Activated CD8-positive, alpha-beta T cell treated with anti-CD3 and anti-CD28 coated beads, Interleukin-2, amount 10 ng/mL, durations not matched to agents 7 days and 5 days (primary cell): ENCODE results near the gene GRIP2. TPM values are rescaled to one million over a fixed set of nuclear protein-coding genes. Genes with fewer than 3 reads are reported as not detected.

ENCODE experiments used
- ATAC-seq: fragments of 150-1000 bp; cut with Tn5 transposase; one replicate; pipeline ENCODE4 v1.10.0; 2021; ENCODE audit warnings: moderate library complexity
- CTCF ChIA-PET: fragments of 350-600 bp; sonication (Branson Sonifier 250); formaldehyde crosslinking; loops from one replicate; lab custom pipeline; 2021; ENCODE audit warnings: antibody characterized with exemption; lab: Charles Lee
- POLR2A ChIA-PET: fragments of 350-600 bp; sonication (Branson Sonifier 250); formaldehyde crosslinking; loops from one replicate; lab custom pipeline; 2021; ENCODE audit warnings: antibody characterized with exemption; lab: Charles Lee
- DNase-seq: peaks from one replicate; pipeline ENCODE4 v3.0.0-alpha.2; 2020
- H3K27ac Mint-ChIP-seq: one replicate; pipeline ENCODE4 v1.8.0; 2021; ENCODE audit warnings: mild to moderate bottlenecking, mixed read lengths
- H3K27me3 Mint-ChIP-seq: one replicate; pipeline ENCODE4 v1.8.0; 2021; ENCODE audit warnings: low read depth, mixed read lengths
- H3K36me3 Mint-ChIP-seq: one replicate; pipeline ENCODE4 v1.8.0; 2021; ENCODE audit warnings: low read depth, mixed read lengths
- H3K4me1 Mint-ChIP-seq: one replicate; pipeline ENCODE4 v1.8.0; 2021; ENCODE audit warnings: low read depth, mixed read lengths
- H3K4me3 Mint-ChIP-seq: one replicate; pipeline ENCODE4 v1.8.0; 2021; ENCODE audit warnings: mild to moderate bottlenecking, mixed read lengths
- H3K9me3 Mint-ChIP-seq: one replicate; pipeline ENCODE4 v1.8.0; 2022; ENCODE audit warnings: mixed read lengths; ENCODE audit not compliant: insufficient read depth
- total RNA-seq, 2 experiments: library from RNA; stranded (reverse); gene quantifications; one replicate each; pipeline ENCODE4 v1.2.3, GENCODE V29; 2021

Gene GRIP2
- total RNA-seq, 2 experiments from 2014 or later = not detected

DNA sequence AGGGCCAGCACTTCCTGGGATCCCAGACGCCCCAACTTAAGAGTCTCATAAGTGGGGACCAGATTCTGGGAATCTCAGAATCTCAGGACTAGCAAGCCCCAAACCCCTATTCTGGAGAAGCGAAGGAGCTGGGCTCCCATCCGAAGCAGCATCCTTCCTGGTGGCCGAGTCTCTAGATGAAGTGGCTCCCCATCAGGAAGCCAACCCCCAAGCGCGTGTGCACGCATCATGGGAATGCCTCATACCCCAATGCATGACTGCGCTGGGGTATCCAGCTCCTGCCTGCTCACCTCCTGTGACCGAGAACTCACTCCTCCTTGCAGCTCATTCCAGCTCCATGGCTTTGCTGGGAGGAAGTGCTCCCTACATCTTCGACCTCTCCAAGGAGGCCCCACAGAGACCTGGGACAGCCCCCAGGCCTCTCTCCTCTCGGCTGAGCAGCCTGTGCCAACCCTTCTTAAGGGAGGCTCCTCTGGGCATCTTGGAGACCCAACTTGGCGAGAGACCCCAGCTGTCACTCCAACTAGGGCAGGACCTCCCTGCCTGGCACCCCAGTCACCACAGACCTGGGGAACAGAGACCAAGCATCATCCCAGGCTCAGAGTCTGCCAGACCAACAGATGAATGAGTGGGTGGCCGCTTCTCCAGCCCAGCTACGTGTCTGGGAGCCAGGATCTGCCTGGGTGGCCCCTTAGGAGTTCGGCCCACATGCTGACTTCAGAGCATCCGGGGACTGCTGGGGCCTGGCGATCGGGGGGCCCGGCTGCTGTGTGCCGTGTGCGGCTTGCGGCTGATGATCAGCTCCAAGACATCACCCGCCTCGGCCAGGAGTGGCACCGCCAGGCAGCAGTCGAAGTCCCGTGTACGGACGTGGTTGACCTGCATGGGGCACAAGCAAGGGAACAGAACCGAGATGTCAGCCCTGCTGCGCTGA lies 46.9 kb downstream of the GRIP2 start:
- Mint-ChIP-seq H3K4me1 (no peaks in the 10 kb centered on the region), H3K27me3 (peaks cover 4% of the 10 kb centered on the region), H3K9me3 (no peaks in the 10 kb centered on the region), H3K27ac (no peak overlapping the region), H3K4me3 (no peak overlapping the region), H3K36me3 (peaks cover 4% of the 10 kb centered on the region)
- no peak for DNase-seq
- CTCF ChIA-PET = interaction anchor here (0.9 kb wide), 1 partner anchor 34 kb away, joined by 3 read pairs; no protein-coding TSS in a partner anchor
- ATAC-seq = no peak
- POLR2A ChIA-PET = interaction anchor here (0.6 kb wide), 1 partner anchor 295 kb away, joined by 3 read pairs; no protein-coding TSS in a partner anchor

DNA sequence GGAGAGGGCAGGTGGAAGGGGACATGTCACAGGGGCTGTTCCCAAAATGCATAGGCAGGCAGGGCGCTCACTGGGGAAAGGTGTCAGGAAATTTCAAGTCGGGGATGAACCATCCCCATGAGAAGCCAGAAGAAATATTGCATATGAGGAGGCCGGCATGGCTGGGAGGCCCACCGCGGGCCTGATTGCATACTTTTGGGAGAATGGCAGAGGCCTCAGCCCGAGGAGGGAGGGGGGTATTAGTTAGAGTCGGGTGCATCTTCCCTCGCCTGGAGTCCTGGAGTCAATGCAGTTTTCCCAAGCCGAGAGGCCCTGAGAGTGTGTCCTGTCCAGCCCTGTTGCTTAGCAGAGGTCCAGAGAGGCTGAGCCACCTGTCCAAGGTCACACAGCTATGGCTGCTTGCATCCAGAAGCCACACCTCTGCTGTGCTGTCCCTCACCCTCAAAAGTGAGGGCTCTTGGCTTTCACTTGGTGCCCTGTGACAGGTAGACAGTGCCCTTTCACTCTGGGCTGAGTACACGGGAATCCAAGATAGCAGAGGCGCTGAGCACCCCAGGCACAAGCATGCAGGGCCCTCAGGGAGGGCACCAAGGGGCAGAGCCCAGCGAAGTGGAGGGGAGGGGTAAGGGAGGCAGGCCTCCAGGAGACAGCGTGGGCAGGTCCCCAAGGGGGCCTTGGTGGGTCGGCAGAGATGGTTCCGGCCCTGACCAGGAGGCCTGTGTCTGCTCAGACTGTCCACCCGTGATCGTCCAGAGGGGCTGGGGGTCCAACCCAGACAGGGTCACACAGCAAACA lies 48.5 kb downstream of the GRIP2 start:
- H3K4me1 Mint-ChIP-seq = no peaks in the 10 kb centered on the region
- H3K27me3 Mint-ChIP-seq = no peaks in the 10 kb centered on the region
- no peak overlapping the region for H3K27ac Mint-ChIP-seq
- no peaks in the 10 kb centered on the region for H3K9me3 Mint-ChIP-seq
- H3K36me3 Mint-ChIP-seq = peaks cover 4% of the 10 kb centered on the region
- ChIA-PET POLR2A (no interaction called here), CTCF (no interaction called here)
- no peak overlapping the region for H3K4me3 Mint-ChIP-seq
- ATAC-seq (no peak), DNase-seq (no peak)

DNA sequence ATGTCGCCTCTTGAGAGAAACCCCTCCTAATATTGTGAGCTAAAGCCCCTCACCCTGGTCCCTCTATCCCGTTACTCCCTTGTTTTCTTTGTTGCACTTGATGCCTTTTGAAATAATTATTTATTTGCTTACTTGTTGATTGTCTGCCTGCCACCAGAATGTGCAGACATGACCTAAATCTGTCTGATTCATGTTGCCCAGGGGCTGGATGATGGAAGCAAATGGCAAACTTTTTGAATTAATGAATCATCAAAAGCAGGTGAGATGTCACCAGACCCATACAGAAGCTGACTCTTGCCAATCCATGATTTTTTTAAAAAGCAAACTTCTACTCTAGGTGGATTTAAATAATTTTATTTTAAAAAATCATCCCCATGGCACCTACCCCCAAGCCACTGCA lies 49.3 kb downstream of the GRIP2 start:
- Mint-ChIP-seq H3K9me3 (no peaks in the 10 kb centered on the region), H3K36me3 (peaks cover 4% of the 10 kb centered on the region), H3K4me1 (no peaks in the 10 kb centered on the region), H3K27me3 (no peaks in the 10 kb centered on the region), H3K27ac (peak overlapping the region; percentile 6), H3K4me3 (no peak overlapping the region)
- no peak for DNase-seq
- ATAC-seq = no peak
- ChIA-PET POLR2A (no interaction called here), CTCF (no interaction called here)

- Mint-ChIP-seq H3K9me3 (no peaks in the 10 kb centered on the region), H3K27me3 (no peaks in the 10 kb centered on the region), H3K36me3 (peaks cover 4% of the 10 kb centered on the region), H3K27ac (no peak overlapping the region), H3K4me1 (no peaks in the 10 kb centered on the region), H3K4me3 (no peak overlapping the region)
- CTCF ChIA-PET = no interaction called here
- ATAC-seq (no peak), DNase-seq (no peak)
- POLR2A ChIA-PET = no interaction called here
These were observed 49.9 kb downstream of the GRIP2 start for GRCh38 chr3:14490255-14490654.

DNA sequence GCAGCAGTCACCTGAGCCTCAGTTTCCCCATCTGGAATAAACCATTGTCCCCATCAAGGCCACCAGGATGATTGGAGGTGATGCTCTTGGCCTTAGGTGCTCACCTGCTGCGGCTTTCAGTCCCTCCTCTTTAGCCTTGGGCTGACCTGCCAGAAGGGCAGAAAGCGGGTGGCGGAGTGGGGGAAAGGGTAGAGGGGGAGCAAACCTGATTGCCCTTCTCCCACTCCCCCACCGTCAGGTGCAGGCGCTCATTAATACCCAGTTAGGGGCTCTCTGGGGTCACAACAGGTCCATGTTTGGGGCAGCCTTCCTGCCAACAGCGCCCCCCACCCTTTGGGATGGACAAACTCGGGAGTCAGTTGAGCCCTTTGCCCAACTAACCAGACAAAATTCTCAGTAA lies 50.5 kb downstream of the GRIP2 start:
- ChIA-PET POLR2A (no interaction called here), CTCF (no interaction called here)
- H3K4me3 Mint-ChIP-seq = no peak overlapping the region
- no peaks in the 10 kb centered on the region for H3K9me3 Mint-ChIP-seq
- no peak overlapping the region for H3K27ac Mint-ChIP-seq
- peaks cover 7% of the 10 kb centered on the region for H3K36me3 Mint-ChIP-seq
- no peaks in the 10 kb centered on the region for H3K27me3 Mint-ChIP-seq
- no peaks in the 10 kb centered on the region for H3K4me1 Mint-ChIP-seq
- DNase-seq (no peak), ATAC-seq (no peak)

DNA sequence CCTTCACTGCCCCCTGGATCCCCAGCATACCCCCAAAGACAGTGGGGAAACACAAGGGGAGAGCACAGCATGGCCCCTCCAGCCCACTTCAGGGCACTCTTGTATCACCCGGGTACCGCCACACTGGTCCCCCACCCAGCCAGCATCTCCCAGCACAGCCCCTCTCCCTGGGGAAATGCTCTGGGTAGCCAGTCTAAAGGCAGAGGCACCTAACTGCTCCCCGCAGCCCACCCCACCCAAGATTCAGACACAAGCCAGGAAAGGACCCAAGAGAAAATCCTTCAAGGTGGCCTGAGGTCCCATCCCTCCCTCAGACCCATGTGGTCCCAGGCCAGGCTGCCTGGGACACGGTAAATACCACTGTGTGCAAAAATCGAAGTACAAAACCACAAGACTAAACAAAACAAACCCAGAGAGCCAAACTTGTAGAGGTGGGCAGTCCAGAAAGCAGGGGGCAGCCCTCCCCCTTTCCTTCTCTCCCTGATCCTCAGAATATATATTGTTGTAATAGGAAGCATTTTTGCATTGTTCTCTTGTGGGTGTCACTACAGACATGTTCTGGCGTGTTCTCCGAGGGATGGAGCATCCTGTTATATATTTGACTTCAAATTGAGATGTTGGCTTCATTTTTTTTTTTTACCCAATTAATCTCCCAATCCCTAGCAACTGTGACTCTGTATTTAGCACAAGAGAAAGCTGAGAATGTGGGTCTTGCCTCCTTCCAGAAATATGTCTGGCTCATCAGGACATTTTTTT lies 51.7 kb downstream of the GRIP2 start:
- Mint-ChIP-seq H3K36me3 (peaks cover 14% of the 10 kb centered on the region), H3K27me3 (no peaks in the 10 kb centered on the region), H3K4me1 (no peaks in the 10 kb centered on the region), H3K9me3 (no peaks in the 10 kb centered on the region), H3K4me3 (no peak overlapping the region), H3K27ac (peak overlapping the region; percentile 6)
- DNase-seq (no peak), ATAC-seq (no peak)
- ChIA-PET CTCF (no interaction called here), POLR2A (no interaction called here)

GRCh38 chr3:14487821-14488220 lies 52.3 kb downstream of the GRIP2 start:
- H3K27ac Mint-ChIP-seq = no peak overlapping the region
- ATAC-seq = no peak
- H3K36me3 Mint-ChIP-seq = peaks cover 16% of the 10 kb centered on the region
- POLR2A ChIA-PET = no interaction called here
- CTCF ChIA-PET = no interaction called here
- H3K9me3 Mint-ChIP-seq = no peaks in the 10 kb centered on the region
- no peaks in the 10 kb centered on the region for H3K4me1 Mint-ChIP-seq
- no peak for DNase-seq
- H3K4me3 Mint-ChIP-seq = no peak overlapping the region
- H3K27me3 Mint-ChIP-seq = no peaks in the 10 kb centered on the region

GRCh38 chr3:14487086-14487485 lies 53.1 kb downstream of the GRIP2 start:
- ChIA-PET POLR2A (no interaction called here), CTCF (no interaction called here)
- Mint-ChIP-seq H3K27me3 (no peaks in the 10 kb centered on the region), H3K36me3 (peaks cover 16% of the 10 kb centered on the region), H3K9me3 (no peaks in the 10 kb centered on the region), H3K27ac (no peak overlapping the region), H3K4me1 (no peaks in the 10 kb centered on the region), H3K4me3 (no peak overlapping the region)
- ATAC-seq (no peak), DNase-seq (no peak)

DNA sequence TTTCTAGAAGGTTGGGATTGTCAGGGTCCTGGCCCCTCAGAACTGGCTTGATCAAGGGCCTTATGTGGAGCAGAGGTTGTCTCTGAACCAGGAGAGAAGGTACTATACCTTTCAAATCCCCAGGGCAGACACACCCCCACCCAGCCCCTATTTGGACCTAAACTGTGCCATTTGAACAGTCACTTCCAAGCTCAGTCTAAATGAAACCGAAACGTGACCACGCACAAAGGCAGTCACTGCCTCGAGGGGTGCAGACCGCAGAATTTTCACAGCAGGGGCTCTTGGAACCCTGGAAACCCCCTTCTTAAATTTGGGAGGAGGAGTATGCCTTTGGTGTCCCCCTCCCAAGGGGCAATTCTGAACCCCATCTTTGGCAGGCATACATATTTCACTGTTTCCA lies 53.7 kb downstream of the GRIP2 start:
- DNase-seq (no peak), ATAC-seq (no peak)
- Mint-ChIP-seq H3K9me3 (no peaks in the 10 kb centered on the region), H3K4me3 (no peak overlapping the region), H3K27me3 (no peaks in the 10 kb centered on the region), H3K36me3 (peaks cover 21% of the 10 kb centered on the region), H3K4me1 (no peaks in the 10 kb centered on the region), H3K27ac (no peak overlapping the region)
- CTCF ChIA-PET = no interaction called here
- POLR2A ChIA-PET = interaction anchor here (1.0 kb wide), 1 partner anchor 47 kb away, joined by 3 read pairs; no protein-coding TSS in a partner anchor

DNA sequence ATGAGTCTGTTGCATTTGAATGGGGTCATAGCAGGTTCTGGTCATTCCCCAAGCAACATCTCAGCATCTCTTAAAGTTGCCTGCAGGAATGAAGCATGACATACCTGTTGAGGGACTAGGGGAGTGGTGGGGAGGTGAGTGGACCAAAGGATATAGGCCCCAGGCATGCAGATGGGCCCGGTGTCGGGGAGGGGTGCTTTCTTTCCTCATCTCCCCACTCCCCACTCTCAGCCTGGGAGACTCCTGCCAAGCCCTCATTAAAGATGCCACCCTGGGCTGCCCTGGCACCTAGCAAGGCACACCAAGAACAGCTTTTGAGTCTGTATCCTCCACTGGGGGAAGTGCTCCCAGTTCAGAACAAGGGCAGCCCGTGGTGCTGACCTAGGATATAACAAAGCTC lies 54.2 kb downstream of the GRIP2 start:
- no peaks in the 10 kb centered on the region for H3K9me3 Mint-ChIP-seq

DNA sequence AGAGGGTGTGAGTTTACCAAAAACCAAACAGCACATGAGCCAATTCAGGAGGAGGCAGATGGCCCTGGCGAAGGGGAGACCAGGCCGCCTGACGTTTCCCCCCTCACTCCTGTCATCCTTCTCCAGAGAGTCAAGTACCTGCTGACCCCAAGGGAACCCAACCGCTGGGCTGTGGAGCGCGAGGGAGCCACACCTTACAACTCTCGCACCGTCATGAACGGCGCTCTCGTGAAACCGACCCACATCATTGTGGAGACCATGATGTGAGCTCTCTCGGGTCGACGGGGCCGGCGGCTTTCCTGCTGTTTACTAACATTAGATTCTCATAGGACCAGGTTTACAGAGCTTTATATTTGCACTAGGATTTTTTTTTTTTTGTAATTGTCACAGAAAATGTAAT lies 55.4 kb downstream of the GRIP2 start:
- H3K27ac Mint-ChIP-seq = no peak overlapping the region
- no peak for DNase-seq
- ChIA-PET CTCF (interaction anchor here (1.2 kb wide), 1 partner anchor 16 kb away, joined by 3 read pairs; no protein-coding TSS in a partner anchor), POLR2A (interaction anchor here (0.6 kb wide), 1 partner anchor 314 kb away, joined by 3 read pairs; no protein-coding TSS in a partner anchor)
- ATAC-seq = no peak
- no peaks in the 10 kb centered on the region for H3K9me3 Mint-ChIP-seq
- H3K36me3 Mint-ChIP-seq = peaks cover 23% of the 10 kb centered on the region
- H3K4me3 Mint-ChIP-seq = no peak overlapping the region
- no peaks in the 10 kb centered on the region for H3K4me1 Mint-ChIP-seq
- H3K27me3 Mint-ChIP-seq = no peaks in the 10 kb centered on the region

More for the DNA sequence above, 54.2 kb downstream of the GRIP2 start:
- Mint-ChIP-seq H3K36me3 (peaks cover 24% of the 10 kb centered on the region), H3K27me3 (no peaks in the 10 kb centered on the region), H3K4me1 (no peaks in the 10 kb centered on the region), H3K27ac (peak overlapping the region; percentile 52), H3K4me3 (no peak overlapping the region)
- ChIA-PET POLR2A (interaction anchor here (1.0 kb wide), 1 partner anchor 47 kb away, joined by 3 read pairs; no protein-coding TSS in a partner anchor), CTCF (interaction anchor here (1.2 kb wide), 1 partner anchor 18 kb away, joined by 3 read pairs; no protein-coding TSS in a partner anchor)
- no peak for ATAC-seq
- DNase-seq = no peak
